Measurements from ENCODE around the gene LY86.
"Not testable (repeated sequence)": the region's sequence is repeated elsewhere in the genome, so short reads cannot be mapped to it uniquely, and the experiment has no call there.

Gene LY86

GRCh38 chr6:6596529-6597328 is 8.2 kb downstream of the LY86 start:
- DNase-seq (ENCODE audit: low read depth in 2 of 2, low spot score in 1 of 2) = no peak

GRCh38 chr6:6597682-6598081 is 9.2 kb downstream of the LY86 start:
- no peak for DNase-seq (ENCODE audit: low read depth in 2 of 2, low spot score in 1 of 2)

DNA sequence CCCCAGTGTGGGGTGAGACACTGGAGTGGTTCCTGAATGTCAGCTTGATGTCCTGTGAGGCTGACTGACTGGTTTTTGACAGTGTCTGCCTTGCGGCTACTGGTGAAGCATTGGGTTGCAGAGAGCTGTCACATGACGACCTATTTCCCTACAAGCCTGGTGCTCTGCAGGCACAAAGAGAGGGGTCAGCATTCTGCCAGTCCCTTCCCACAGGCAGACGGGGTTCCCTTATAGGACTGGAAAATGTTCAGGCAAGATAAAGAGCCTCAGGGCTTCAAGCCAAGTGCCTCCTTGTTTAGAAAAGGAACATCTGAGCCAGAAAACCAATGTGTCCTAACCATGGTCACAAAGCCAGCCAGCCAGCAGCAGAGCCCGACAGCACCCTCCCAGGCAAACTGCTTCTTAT is 11.0 kb downstream of the LY86 start:
- DNase-seq (ENCODE audit: low read depth in 2 of 2, low spot score in 1 of 2) = no peak

DNA sequence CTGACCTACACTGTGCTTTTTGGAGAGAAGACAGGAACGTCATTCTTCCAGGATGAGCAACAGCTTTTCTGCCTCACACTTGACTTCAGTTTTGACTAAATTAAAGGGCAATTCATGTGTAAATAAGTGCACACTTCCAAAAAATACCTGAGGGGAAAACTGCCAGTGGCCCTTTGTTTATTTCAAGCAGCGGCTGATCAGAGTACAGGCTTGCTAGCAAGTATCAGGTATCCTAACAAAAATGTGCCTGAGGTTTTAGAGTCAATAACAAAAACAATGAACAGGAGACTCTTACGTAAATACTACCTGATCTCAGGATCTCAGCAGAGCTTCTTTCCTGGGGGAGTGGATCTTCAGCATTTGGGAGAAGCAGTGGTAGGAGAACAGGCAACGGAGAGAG is 12.4 kb downstream of the LY86 start:
- no peak for DNase-seq (ENCODE audit: low read depth in 2 of 2, low spot score in 1 of 2)

DNA sequence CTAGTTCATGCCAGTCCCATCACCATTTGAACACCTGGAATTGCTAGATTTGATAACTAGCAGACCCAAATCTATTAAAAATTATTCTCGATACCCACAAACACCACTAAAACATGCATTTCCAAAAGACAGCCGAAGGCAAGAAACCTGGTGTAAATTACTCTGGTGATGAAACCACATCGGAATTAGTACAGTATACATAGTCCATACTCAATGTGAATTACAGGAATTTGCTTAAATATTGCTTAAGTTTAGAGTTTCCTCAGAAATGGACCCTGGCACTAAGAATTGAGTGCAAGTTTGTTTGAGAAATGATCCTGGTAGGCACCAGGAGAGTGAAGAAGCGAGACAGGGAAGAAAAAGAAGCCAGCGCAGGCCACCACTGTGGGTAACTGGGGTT is 13.7 kb downstream of the LY86 start:
- DNase-seq (ENCODE audit: low read depth in 2 of 2, low spot score in 1 of 2) = no peak

DNA sequence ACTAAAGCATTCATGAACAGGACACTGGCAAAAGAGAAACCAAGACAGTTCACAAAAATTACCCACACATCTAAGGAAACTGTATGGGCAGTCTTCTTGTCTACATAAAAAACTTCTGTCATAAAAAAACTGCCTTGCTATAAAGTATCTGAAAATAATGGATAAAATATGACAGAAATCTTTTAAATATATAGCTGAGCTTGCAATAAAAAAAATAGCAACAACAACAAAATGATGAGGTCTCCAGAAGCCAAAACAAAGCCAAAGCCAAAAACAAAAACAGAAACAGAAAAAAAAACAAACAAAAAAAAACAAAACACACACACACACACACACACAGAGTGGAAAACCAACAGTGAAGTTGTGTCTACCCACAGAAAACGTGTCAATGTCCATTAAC is 14.8 kb downstream of the LY86 start:
- no peak for DNase-seq (ENCODE audit: low read depth in 2 of 2, low spot score in 1 of 2)

- DNase-seq (ENCODE audit: low read depth in 2 of 2, low spot score in 1 of 2) = no peak
Observed at GRCh38 chr6:6604015-6604414, 15.5 kb downstream of the LY86 start.

DNA sequence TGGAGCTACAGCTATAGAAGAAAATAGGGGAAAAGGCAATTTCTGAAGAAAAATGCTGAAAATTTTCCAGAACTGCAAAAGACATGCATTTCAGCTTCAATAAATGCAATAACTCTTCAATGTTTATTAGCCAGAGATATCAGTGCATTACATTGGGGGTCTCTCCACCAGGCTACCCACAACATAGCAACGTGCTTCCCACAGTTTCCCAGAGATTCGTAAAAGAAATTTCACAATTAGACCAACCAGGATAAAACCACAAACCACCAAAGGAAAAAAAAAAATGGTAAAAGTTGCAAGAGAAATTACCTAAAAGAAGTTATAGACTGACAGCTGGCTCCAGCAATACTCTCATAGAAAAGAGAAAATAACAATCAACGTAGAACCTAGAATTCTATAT is 16.0 kb downstream of the LY86 start:
- DNase-seq (ENCODE audit: low read depth in 2 of 2, low spot score in 1 of 2) = no peak

DNA sequence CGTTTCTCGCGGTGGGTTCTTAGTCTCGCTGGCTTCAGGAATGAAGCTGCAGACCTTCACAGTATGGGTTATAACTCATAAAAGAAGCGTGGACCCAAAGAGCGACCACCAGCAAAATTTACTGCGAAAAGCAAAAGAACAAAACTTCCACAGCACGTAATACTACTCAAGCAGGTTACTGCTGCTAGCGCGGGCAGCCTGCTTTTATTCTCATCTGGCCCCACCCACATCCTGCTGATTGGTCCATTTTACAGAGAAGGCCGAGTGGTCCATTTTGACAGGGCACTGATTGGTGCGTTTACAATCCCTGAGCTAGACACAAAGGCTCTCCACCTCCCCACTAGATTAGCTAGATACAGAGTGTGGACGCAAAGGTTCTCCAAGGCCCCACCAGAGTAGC is 17.4 kb downstream of the LY86 start:
- no peak for DNase-seq (ENCODE audit: low read depth in 2 of 2, low spot score in 1 of 2)

DNA sequence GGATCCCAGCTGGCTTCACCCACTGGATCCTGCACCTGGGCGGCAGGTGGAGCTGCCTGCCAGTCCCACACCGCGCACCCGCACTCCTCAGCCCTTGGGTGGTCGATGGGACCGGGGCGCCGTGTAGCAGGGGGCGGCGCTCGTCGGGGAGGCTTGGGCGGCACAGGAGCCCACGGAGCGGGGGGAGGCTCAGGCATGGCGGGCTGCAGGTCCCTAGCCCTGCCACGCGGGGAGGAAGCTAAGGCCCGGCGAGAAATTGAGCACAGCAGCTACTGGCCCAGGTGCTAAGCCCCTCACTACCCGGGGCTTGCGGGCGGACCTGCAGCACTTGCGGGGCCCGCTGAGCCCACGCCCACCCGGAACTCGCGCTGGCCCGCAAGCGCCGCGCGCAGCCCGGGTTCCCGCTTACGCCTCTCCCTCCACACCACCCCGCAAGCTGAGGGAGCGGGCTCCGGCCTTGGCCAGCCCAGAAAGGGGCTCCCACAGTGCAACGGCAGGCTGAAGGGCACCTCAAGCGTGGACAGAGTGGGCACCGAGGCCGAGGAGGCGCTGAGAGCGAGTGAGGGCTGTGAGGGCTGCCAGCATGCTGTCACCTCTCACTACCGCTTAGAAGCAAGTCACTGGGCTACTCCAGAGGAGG is 18.0 kb downstream of the LY86 start:
- DNase-seq (ENCODE audit: low read depth in 2 of 2, low spot score in 1 of 2) = not testable (repeated sequence)

DNA sequence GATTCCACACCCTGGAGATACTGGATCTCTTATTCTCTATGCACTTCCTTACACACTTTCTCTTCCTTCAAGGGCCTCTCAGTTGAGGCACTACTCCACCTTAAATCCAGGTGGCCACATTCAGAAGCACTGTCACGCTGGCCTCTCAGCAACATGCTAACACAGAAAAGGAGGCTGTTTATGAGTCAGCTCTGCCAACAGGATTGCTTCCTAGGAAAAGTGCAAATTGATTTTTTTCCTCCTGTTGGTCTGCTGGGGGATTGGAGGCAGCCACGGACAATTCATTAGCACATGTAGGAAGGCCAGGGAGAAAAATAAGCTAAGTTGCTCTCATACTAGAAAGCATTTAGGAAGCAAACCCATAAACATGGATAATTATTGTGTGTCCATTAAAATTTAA is 20.9 kb downstream of the LY86 start:
- DNase-seq (ENCODE audit: low read depth in 2 of 2, low spot score in 1 of 2) = no peak

DNA sequence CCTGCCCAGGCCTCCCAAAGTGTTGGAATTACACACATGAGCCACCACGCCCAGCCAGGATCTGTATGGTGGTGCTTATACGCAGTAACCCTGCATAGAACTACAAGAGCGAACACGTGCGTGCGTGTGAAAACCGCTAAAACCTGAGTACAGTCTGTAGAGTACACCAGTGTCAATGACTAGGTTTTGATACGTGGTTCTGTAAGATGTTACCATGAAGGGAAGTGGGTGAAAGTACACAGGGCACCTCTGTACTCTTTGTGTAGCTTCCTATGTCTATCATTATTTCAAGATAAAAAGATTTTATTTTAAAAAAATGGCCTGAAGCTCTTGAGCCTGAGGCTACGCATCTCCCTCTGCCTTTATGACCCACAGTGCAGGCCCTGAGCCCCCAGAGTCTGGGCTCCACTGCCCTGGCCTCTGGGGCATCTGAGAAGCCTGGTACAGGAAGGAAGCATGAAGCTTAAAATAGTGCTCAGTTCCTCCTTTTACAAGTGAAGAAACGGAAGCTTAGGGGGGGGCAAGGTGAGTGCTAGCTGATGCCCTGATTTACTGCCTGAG is 21.6 kb downstream of the LY86 start:
- no peak for DNase-seq (ENCODE audit: low read depth in 2 of 2, low spot score in 1 of 2)

DNA sequence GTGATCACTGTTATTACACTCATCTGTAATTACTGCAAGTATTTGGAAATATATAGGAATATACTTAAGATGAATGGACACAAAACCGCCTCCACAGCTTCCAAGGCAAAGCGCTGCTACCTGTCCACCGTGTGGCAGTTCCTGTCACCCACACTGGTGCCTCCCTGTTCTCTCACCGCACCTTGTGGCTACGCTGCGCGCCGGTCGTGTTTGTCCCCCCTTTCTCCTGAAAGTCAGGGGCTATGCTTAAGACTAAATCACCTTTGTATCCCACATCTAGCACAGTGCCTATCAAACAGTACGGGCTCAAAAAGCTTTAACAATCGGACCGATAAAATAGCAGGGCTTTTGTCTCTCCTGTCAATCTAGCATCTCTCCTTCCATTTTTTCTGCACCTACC is 23.0 kb downstream of the LY86 start:
- DNase-seq (ENCODE audit: low read depth in 2 of 2, low spot score in 1 of 2) = no peak

DNA sequence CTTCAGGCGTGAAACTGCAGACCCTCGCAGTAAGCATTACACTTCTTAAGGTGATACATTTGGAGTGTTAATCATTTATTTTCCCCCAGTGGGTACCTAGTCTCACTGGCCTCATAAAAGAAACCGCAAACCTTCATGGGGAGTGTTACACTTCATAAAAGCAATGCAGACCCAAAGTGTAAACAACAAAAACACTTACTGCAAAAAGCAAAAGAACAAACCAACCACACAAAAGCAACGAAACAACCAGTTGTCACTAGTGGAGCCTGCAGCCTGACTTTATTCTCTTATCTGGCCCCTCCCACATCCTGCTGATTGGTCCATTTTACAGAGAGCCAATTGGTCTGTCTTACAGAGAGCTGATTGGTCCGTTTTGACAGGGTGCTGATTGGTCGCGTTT is 23.8 kb downstream of the LY86 start:
- DNase-seq (ENCODE audit: low read depth in 2 of 2, low spot score in 1 of 2) = no peak

GRCh38 chr6:6613103-6613718 is 24.7 kb downstream of the LY86 start:
- not testable (repeated sequence) for DNase-seq (ENCODE audit: low read depth in 2 of 2, low spot score in 1 of 2)

GRCh38 chr6:6614096-6614982 is 25.8 kb downstream of the LY86 start:
- no peak for DNase-seq (ENCODE audit: low read depth in 2 of 2, low spot score in 1 of 2)

- DNase-seq (ENCODE audit: low read depth in 2 of 2, low spot score in 1 of 2) = no peak
Observed at GRCh38 chr6:6614983-6615349, 26.4 kb downstream of the LY86 start.

DNA sequence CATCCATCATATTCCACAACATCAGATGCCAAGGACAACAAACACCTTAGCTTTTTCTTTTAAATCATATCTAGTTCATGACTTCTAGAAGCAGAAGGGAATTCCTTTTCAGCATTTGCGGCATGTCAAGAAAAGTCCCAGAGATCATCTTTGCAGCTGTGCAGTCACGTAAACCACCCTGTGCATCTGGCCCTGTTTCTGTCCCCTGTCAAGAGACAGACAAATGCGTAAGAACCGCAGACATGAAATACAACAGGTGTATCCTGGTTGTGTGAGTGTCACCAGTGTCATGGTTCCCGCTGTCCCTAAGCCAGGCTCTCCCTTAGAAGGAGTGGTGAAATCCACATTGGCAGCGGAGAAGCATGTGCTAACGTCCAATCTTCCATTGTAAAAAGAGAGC is 28.1 kb downstream of the LY86 start:
- no peak for DNase-seq (ENCODE audit: low read depth in 2 of 2, low spot score in 1 of 2)

DNA sequence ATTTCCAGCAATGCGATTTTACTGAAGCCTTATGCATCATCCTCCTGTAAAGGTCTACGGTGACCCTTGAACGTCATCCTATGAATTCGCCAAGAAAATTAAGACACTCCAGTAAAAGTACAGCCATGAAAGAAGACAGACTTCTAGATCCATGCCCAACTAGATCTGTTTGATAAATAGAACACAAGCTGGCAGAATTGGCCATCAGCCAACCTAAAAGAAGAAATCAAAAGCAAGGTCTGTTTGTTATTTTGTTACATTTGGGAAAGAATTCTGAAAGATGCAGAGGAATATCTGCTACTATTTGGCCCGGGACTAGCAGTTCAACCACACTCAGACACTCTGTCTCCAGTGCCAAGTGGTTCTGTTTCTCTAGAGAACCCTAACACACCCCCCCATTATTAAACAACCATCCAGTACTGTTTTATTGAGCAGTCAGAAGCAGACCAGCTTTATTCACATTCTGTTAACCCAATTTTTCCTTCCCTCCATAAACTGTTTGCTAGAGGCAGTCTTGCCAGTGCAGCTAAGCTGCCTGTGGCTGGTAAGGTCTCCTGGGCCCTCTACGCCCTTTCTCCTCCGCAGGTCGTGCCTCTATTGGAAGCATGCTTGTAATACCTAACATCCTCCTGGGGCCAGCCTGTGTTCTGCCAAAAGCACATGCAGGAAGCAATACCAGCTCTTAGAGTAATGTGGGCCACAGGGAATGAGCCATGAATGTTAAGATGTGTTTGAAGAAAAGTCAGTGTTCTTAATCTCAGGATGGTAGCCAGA is 30.7 kb downstream of the LY86 start:
- DNase-seq (ENCODE audit: low read depth in 2 of 2, low spot score in 1 of 2) = no peak

- DNase-seq (ENCODE audit: low read depth in 2 of 2, low spot score in 1 of 2) = no peak
Observed at GRCh38 chr6:6620766-6621425, 32.4 kb downstream of the LY86 start.
